ENCODE results near the gene MTHFD1L. TPM values are rescaled to one million over a fixed set of nuclear protein-coding genes. Genes with fewer than 3 reads are reported as not detected.

MTHFD1L gene
- total and polyA plus RNA-seq, 2 of the 8 experiments (the other 6 are each of a cell fraction or from before 2014, with no cell fraction given) = 29.2 to 105 TPM

- peak; percentile 45 to 58 (median 55) for TF ChIP-seq CTCF (IDR thresholded peaks at IDR 0.05; ENCODE audit: control extremely low read depth in 1 of 3, insufficient read depth in 1 of 3, low read depth in 1 of 3, low read length in 3 of 3)
- TF ChIP-seq MAX (IDR thresholded peaks at IDR 0.05) = peak; percentile 72
- TF ChIP-seq PHF8 (conservative IDR thresholded peaks at IDR 0.05; ENCODE audit: low read depth, low read length) = peak; percentile 38
- peak; percentile 28; the same call in 1 of the 2 replicates for TF ChIP-seq TEAD4 (IDR thresholded peaks at IDR 0.05; ENCODE audit: low read depth, low read length)
- TF ChIP-seq SIRT6 (IDR thresholded peaks at IDR 0.05; ENCODE audit: low read length) = no peak
- TF ChIP-seq HDAC2 (IDR thresholded peaks at IDR 0.05; ENCODE audit: borderline replicate concordance in 1 of 2, low read depth in 2 of 2, low read length in 2 of 2) = 0 out of 4 replicates have a peak, but pooled peaks of 1 of the 2 experiments have one; percentile 34
- peak; percentile 86 for TF ChIP-seq CREB1 (IDR thresholded peaks at IDR 0.05)
- TF ChIP-seq TCF12 (IDR thresholded peaks at IDR 0.05; ENCODE audit: low read depth, low read length) = no peak
- TF ChIP-seq POLR2AphosphoS5 (IDR thresholded peaks at IDR 0.05; ENCODE audit: low read depth, low read length) = peak; percentile 81
- no peak for TF ChIP-seq RFX5 (IDR thresholded peaks at IDR 0.05; ENCODE audit: borderline replicate concordance, low read depth, low read length)
- TF ChIP-seq TAF7 (optimal IDR thresholded peaks at IDR 0.05; ENCODE audit: borderline replicate concordance, low read depth, low read length) = peak; percentile 75
- no peak for TF ChIP-seq GTF2F1 (IDR thresholded peaks at IDR 0.05; ENCODE audit: borderline replicate concordance, low read depth, low read length)
- no peak for TF ChIP-seq ZNF274 (IDR thresholded peaks at IDR 0.05; ENCODE audit: borderline replicate concordance, extremely low read depth, low read length)
- TF ChIP-seq RAD21 (IDR thresholded peaks at IDR 0.05 in 1 of 2, conservative IDR thresholded peaks at IDR 0.05 in 1 of 2; ENCODE audit: low read depth in 2 of 2, low read length in 2 of 2) = 0 out of 4 replicates have a peak, but pooled peaks of 1 of the 2 experiments have one; percentile 16
- peak; percentile 82 for TF ChIP-seq TAF1 (IDR thresholded peaks at IDR 0.05; ENCODE audit: low read depth, low read length)
- no peak for TF ChIP-seq SRF (IDR thresholded peaks at IDR 0.05; ENCODE audit: low read depth, low read length)
- TF ChIP-seq SP2 (IDR thresholded peaks at IDR 0.05; ENCODE audit: low read length) = no peak
- peak; percentile 72; the same call in 1 of the 2 replicates for TF ChIP-seq TBP (IDR thresholded peaks at IDR 0.05; ENCODE audit: low read depth, low read length)
- no peak for TF ChIP-seq KDM5A (IDR thresholded peaks at IDR 0.05; ENCODE audit: low read length)
- no peak for TF ChIP-seq JUN (IDR thresholded peaks at IDR 0.05; ENCODE audit: low read depth, low read length)
- TF ChIP-seq KDM1A (IDR thresholded peaks at IDR 0.05; ENCODE audit: borderline replicate concordance, low read length) = no peak
- TF ChIP-seq CHD1 (IDR thresholded peaks at IDR 0.05; ENCODE audit: low read depth, low read length) = no peak
These were observed at the start of gene MTHFD1L (continued) for GRCh38 chr6:150865406-150866146.

Data from H1 (cell line).